ENCODE results near the gene ABCA1. TPM values are rescaled to one million over a fixed set of nuclear protein-coding genes. Genes with fewer than 3 reads are reported as not detected.

The ABCA1 gene
- total and polyA plus RNA-seq, 2 of the 4 experiments (the other 2 are of a cell fraction), result 5.8 to 52.2 TPM

DNA sequence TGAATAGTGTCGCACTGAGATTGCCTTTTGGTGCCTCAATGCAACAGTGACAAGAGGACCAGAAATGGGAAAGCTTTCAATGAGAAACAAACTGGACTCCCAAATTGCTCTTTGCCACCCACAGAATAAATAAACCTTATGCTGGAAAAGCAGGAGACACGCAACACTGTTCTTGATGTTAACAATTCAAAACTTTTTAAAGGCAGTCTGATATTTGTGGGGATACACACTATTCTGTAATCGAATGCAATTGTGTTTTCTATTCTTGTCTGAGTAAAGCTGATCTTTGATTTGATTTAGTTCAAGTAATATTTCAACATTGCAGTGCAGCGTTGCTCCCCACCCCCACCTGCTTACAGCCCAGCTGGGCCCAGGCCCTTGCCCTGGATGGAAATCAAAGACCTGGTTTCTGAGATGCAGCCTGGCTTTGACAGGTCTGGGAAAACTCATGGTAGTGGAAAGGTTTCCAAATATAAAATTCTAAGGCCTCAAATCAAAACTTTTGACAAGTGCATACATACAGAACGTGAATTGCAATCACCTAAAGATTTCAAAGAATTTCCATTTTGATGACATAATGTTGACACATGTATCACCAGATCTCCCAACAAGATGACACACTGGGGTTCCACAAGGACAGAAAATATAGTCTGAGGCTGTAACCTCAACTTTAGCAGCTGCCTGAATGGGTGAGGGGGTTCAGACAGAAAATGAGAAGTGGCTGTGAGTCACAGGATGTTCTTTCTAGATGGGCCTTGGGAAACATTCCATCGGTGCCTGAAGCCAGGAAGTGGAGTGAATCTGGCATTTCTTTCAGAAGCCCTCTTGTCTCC is 55.1 kb downstream of the ABCA1 start:
- peak overlapping the region; percentile 41 for H3K4me2 ChIP-seq (ENCODE audit: low read depth, low read length)
- no peaks in the 10 kb centered on the region for H3K9me3 ChIP-seq (ENCODE audit: control insufficient read depth, insufficient read depth, low read length)
- H3K27ac ChIP-seq (ENCODE audit: insufficient read depth, low read length), result peak overlapping the region; percentile 77
- peaks cover 36% of the 10 kb centered on the region for H3K9me1 ChIP-seq (ENCODE audit: insufficient read depth, low read length)
- peak overlapping the region; percentile 79 for H2AK9ac ChIP-seq (replicated peaks; ENCODE audit: low read depth, low read length, poor library complexity)
- peak overlapping the region; percentile 78 for H4K91ac ChIP-seq (ENCODE audit: insufficient read depth, low read depth, low read length)
- DNase-seq (peak; percentile 97), ATAC-seq (ENCODE audit: low read depth) (peak; percentile 63)
- H2BK15ac ChIP-seq (ENCODE audit: low read depth, low read length), result peak overlapping the region; percentile 76; the same call in 2 of the 3 replicates
- in situ Hi-C loops (cut with MboI; ENCODE audit: low sequenced_read_pairs), result no loop called here
- dilution Hi-C loops (cut with HindIII; ENCODE audit: low sequenced_read_pairs, unreplicated experiment), result no loop called here
- peak overlapping the region; percentile 59 to 90; a peak in 3 of 4 replicates for H4K8ac ChIP-seq (ENCODE audit: low read depth in 2 of 2, low read length in 2 of 2)
- H2AK5ac ChIP-seq (ENCODE audit: low read depth, low read length), result peak overlapping the region; percentile 86
- peak overlapping the region; percentile 12; the same call in 1 of the 2 replicates for H3K14ac ChIP-seq (replicated peaks; ENCODE audit: low read depth, low read length)
- CTCF ChIA-PET, result no interaction called here
- peaks cover 33% of the 10 kb centered on the region for H3K36me3 ChIP-seq (ENCODE audit: control insufficient read depth, insufficient read depth, low read length)
- H4K5ac ChIP-seq (ENCODE audit: low read depth, low read length), result no peak overlapping the region
- WGBS, 2 experiments (ENCODE audit: extremely low coverage in 2 of 2, insufficient read length in 1 of 2), result no CpG with 5 or more reads among the region's 6 CpGs
- intact Hi-C loops (cut with micrococcal nuclease), result no loop called here
- H2BK5ac ChIP-seq (ENCODE audit: low read depth, low read length, poor library complexity, severe bottlenecking), result peak overlapping the region; percentile 89
- H3K79me1 ChIP-seq (ENCODE audit: low read depth in 1 of 2, low read length in 2 of 2), result peaks cover 26 to 63% of the 10 kb centered on the region in 2 experiments
- peak overlapping the region; percentile 47 for H2AFZ ChIP-seq (replicated peaks; ENCODE audit: low read length, poor library complexity)
- peak overlapping the region; percentile 91 for H3K4ac ChIP-seq (ENCODE audit: low read depth, low read length)
- peak overlapping the region; percentile 71 for H2BK20ac ChIP-seq (ENCODE audit: low read depth, low read length)
- no TSS peak for BruUV-seq (replicated peaks)
- H3K18ac ChIP-seq (ENCODE audit: low read depth, low read length), result peak overlapping the region; percentile 69; the same call in 1 of the 2 replicates
- H2BK120ac ChIP-seq (ENCODE audit: low read depth, low read length), result peak overlapping the region; percentile 92; the same call in 1 of the 2 replicates
- POLR2A ChIA-PET (ENCODE audit: unreplicated experiment), result no interaction called here
- no peak overlapping the region; the same call in 1 of the 2 replicates for H3K56ac ChIP-seq (ENCODE audit: extremely low read depth, insufficient read depth, low read length)
- no peaks in the 10 kb centered on the region for H3K27me3 ChIP-seq (ENCODE audit: control insufficient read depth, insufficient read depth, low read length)
- 0 out of 2 replicates have a peak overlapping the region, but pooled peaks have one; percentile 41 for H3K9ac ChIP-seq (ENCODE audit: low read depth, low read length)
- peaks cover 29% of the 10 kb centered on the region for H3K4me1 ChIP-seq (ENCODE audit: control insufficient read depth, insufficient read depth, low read length)
- no peak overlapping the region for H3K4me3 ChIP-seq (ENCODE audit: insufficient read depth, low read depth, low read length)
- peaks cover 9% of the 10 kb centered on the region for H4K20me1 ChIP-seq (ENCODE audit: insufficient read depth, low read length)
- 0 out of 2 replicates have a peak overlapping the region, but pooled peaks have one; percentile 69 for H3K23ac ChIP-seq (ENCODE audit: low read depth, low read length)
- TF ChIP-seq MAFK (IDR thresholded peaks at IDR 0.05; ENCODE audit: low read depth, low read length) (no peak), RCOR1 (IDR thresholded peaks at IDR 0.05; ENCODE audit: insufficient replicate concordance, low read length) (no peak), FOS (IDR thresholded peaks at IDR 0.05; ENCODE audit: low read depth, low read length) (peak; percentile 81; the same call in 1 of the 2 replicates), USF2 (IDR thresholded peaks at IDR 0.05; ENCODE audit: low read depth, low read length) (no peak), MXI1 (IDR thresholded peaks at IDR 0.05; ENCODE audit: borderline replicate concordance, low read depth, low read length) (no peak), BHLHE40 (IDR thresholded peaks at IDR 0.05; ENCODE audit: low read depth, low read length) (peak; percentile 72; the same call in 1 of the 2 replicates), NFE2L2 (IDR thresholded peaks at IDR 0.05; ENCODE audit: low read depth, low read length) (0 out of 2 replicates have a peak, but pooled peaks have one; percentile 3), RAD21 (IDR thresholded peaks at IDR 0.05; ENCODE audit: low read length) (peak; percentile 5; the same call in 1 of the 2 replicates), CEBPB (IDR thresholded peaks at IDR 0.05; ENCODE audit: low read depth, low read length) (peak; percentile 56; the same call in 1 of the 2 replicates), SMC3 (IDR thresholded peaks at IDR 0.05; ENCODE audit: low read depth, low read length) (peak; percentile 16; the same call in 1 of the 2 replicates), POLR2A (IDR thresholded peaks at IDR 0.05; ENCODE audit: low read depth, low read length) (no peak), MAZ (IDR thresholded peaks at IDR 0.05; ENCODE audit: borderline replicate concordance, low read depth, low read length) (no peak), CHD1 (IDR thresholded peaks at IDR 0.05; ENCODE audit: low read depth, low read length) (no peak)
- TF ChIP-seq, protein P1, sequence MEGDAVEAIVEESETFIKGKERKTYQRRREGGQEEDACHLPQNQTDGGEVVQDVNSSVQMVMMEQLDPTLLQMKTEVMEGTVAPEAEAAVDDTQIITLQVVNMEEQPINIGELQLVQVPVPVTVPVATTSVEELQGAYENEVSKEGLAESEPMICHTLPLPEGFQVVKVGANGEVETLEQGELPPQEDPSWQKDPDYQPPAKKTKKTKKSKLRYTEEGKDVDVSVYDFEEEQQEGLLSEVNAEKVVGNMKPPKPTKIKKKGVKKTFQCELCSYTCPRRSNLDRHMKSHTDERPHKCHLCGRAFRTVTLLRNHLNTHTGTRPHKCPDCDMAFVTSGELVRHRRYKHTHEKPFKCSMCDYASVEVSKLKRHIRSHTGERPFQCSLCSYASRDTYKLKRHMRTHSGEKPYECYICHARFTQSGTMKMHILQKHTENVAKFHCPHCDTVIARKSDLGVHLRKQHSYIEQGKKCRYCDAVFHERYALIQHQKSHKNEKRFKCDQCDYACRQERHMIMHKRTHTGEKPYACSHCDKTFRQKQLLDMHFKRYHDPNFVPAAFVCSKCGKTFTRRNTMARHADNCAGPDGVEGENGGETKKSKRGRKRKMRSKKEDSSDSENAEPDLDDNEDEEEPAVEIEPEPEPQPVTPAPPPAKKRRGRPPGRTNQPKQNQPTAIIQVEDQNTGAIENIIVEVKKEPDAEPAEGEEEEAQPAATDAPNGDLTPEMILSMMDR (conservative IDR thresholded peaks at IDR 0.05; ENCODE audit: low read depth, low read length), result no peak
